Measurements from ENCODE around the gene BAIAP2L2.
"Not testable (repeated sequence)": the region's sequence is repeated elsewhere in the genome, so short reads cannot be mapped to it uniquely, and the experiment has no call there.

Gene BAIAP2L2

DNA sequence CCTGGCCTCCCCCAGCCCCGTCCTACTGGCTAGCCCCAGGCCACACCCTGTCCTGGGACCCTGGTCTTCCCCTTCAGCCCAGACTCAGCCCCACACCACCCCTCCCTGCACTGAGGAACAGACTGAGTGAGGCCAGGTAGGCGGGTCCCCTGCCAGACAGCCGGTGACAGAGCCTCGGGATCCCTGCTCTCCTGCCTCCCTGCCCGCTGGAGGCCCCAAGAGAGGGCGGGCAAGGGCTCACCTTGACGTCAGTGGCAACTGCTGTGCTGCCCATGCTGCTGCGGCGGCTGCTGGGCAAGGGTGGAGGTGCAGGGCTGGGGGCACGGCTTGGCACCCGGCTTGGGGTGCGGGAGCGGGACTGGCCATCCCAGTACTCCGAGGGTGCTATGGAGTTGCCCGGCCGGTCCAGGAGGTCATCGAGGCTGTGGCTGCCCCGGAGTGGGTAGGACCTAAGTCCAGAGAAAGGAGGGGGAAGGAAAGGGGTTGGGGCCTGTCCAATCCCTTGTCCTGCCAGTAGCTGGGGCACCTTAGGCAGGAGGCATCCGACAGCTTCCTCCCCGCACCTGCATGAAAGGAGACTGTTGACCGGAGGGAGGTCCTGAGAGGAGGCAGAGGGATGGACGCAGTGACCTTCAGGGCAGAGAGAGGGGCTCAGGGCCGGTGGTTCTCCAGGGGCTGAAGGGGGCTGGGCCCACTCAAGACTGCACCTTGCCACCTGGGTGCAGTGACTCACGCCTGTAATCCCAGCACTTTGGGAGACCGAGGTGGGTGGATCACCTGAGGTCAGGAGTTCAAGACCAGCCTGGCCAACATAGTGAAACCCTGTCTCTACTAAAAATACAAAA, 24.3 kb downstream of the BAIAP2L2 start:
- in situ Hi-C loops (cut with MboI; ENCODE audit: low sequenced_read_pairs): no loop called here
- no peak for DNase-seq (ENCODE audit: low spot score in 2 of 2)
- Histone ChIP-seq H3K9me3 (no peaks in the 10 kb centered on the region), H3K27me3 (ENCODE audit: low read depth) (no peaks in the 10 kb centered on the region), H3K36me3 (replicated peaks) (no peaks in the 10 kb centered on the region), H3K4me3 (no peak overlapping the region), H3K4me1 (peaks cover 10% of the 10 kb centered on the region)

DNA sequence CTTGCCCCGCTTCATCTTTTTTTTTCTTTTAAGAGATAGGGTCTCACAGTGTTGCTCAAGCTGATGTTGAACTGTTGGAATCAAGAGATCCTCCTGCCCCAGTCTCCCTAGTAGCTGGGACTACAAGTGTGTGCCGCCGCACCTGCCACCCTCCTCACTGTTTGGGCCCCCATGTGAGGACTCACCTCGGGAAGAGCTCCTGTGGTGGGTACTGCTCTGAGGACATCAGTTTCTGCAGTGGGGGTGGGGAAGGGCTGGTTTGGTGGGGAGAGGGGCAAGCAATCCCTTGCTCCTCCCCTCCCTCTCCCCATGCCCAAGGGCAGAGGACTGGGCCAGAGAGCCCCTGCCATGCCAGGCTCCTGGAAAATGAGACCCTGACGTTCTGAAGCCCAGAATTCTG, 25.0 kb downstream of the BAIAP2L2 start:
- Histone ChIP-seq H3K27me3 (ENCODE audit: low read depth) (no peaks in the 10 kb centered on the region), H3K9me3 (no peaks in the 10 kb centered on the region), H3K36me3 (replicated peaks) (no peaks in the 10 kb centered on the region), H3K4me3 (no peak overlapping the region), H3K4me1 (peaks cover 10% of the 10 kb centered on the region)
- DNase-seq (ENCODE audit: low spot score in 2 of 2): no peak
- in situ Hi-C loops (cut with MboI; ENCODE audit: low sequenced_read_pairs): no loop called here

- Histone ChIP-seq H3K4me1 (peaks cover 10% of the 10 kb centered on the region), H3K36me3 (replicated peaks) (no peaks in the 10 kb centered on the region), H3K27me3 (ENCODE audit: low read depth) (no peaks in the 10 kb centered on the region), H3K9me3 (no peaks in the 10 kb centered on the region), H3K4me3 (no peak overlapping the region)
- DNase-seq (ENCODE audit: low spot score in 2 of 2): no peak
- in situ Hi-C loops (cut with MboI; ENCODE audit: low sequenced_read_pairs): no loop called here
These were observed 25.4 kb downstream of the BAIAP2L2 start for GRCh38 chr22:38085056-38085455.

GRCh38 chr22:38083931-38084631, 26.4 kb downstream of the BAIAP2L2 start, which contains the start of gene SLC16A8:
TSS of gene SLC16A8 (minus strand) at chr22:38084184. CDS start at chr22:38082873, 1,311 bp downstream.
- Histone ChIP-seq H3K4me1 (peaks cover 10% of the 10 kb centered on the region), H3K4me3 (no peak within 1 kb of the TSS)
- DNase-seq (ENCODE audit: low spot score in 2 of 2): peak; percentile 12 to 76

DNA sequence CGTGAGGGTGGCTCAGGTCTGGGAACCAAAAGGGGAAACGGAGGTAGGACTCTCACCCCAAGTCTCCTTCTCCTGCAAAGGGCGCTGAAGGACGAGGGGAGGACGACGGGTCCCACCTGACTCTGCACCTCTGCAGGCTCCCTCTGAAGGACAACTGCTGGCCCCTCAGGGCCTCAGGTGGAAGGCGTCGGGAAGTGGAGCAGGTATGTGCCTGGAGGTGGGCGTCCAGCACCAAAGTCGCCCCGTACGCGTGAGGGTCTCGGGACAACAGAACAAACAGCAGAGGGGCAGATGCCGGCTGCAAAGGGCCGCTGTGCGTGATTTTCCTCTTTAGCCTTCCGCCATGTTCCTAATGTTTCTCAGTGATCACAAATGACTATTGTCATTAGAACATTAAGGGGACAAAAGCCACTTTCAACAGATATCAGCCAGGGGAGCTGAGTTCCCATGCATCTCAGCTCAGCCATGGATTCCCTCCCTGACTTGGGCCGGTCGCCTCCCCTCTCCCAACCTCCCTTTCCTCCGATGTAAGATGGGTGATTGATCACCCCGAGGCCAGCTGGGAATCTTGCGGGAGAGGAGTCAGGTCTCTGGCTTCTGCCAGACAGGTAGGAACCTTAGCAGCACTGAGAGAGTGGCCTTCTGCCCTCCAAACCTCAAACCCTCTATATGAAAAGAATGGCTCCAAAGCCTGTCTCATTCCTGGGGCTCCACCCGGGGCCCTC, 27.3 kb downstream of the BAIAP2L2 start:
- in situ Hi-C loops (cut with MboI; ENCODE audit: low sequenced_read_pairs): no loop called here
- no peaks in the 10 kb centered on the region for H3K27me3 ChIP-seq (ENCODE audit: low read depth)
- H3K4me3 ChIP-seq: no peak overlapping the region
- DNase-seq (ENCODE audit: low spot score in 2 of 2): no peak
- no peaks in the 10 kb centered on the region for H3K36me3 ChIP-seq (replicated peaks)
- peaks cover 10% of the 10 kb centered on the region for H3K4me1 ChIP-seq
- H3K9me3 ChIP-seq: no peaks in the 10 kb centered on the region

More at GRCh38 chr22:38083931-38084631, 26.4 kb downstream of the BAIAP2L2 start, which contains the start of gene SLC16A8:
- Histone ChIP-seq H3K9me3 (no peaks in the 10 kb centered on the region), H3K36me3 (replicated peaks) (no peaks in the 10 kb centered on the region), H3K27me3 (ENCODE audit: low read depth) (no peaks in the 10 kb centered on the region)
- in situ Hi-C loops (cut with MboI; ENCODE audit: low sequenced_read_pairs): no loop called here

DNA sequence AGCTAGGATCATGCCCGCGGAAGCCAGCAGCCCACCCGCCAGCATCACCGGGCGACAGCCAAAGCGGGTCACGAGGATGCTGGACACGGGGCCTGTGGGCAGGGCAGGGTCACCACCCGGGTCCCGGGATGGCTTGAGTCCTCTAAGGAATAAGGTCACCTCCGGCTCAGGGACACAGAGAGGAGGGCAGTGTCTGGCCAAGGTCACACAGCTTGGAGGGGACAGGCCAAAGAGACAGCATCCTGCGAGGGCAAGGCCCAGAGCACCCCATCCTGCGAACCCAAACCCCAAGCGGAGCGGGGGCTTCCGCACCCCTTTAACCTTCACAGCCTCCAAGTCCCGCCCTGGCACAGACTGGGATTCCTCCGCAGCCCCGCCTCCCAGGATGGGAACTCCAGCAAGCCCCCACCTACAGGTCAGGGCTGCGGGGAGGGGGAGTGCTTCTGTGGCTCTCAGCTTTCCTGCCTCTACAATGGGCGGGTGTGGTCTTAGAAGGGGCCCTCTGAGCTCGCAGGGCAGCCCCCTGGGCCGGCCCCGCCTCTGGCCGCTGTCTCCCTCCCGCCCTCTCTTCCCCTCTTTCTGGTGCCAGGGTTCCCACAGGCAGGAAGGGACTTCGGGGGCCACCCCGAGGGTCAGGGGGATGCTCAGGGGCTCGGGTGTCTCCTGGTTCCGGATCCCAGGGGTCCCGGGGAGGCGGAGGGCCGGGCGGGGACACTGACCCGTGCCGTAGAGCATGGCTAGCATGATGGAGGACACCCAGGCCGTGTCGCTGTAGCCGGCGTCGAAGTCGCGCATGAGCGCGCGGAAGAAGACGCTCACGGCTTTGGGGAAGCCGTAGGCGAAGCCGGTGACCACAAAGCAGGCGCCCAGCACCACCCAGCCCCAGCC, 28.3 kb downstream of the BAIAP2L2 start:
- DNase-seq (ENCODE audit: low spot score in 2 of 2): no peak
- no peak overlapping the region for H3K4me3 ChIP-seq
- in situ Hi-C loops (cut with MboI; ENCODE audit: low sequenced_read_pairs): no loop called here
- no peaks in the 10 kb centered on the region for H3K27me3 ChIP-seq (ENCODE audit: low read depth)
- H3K4me1 ChIP-seq: peaks cover 10% of the 10 kb centered on the region
- H3K9me3 ChIP-seq: no peaks in the 10 kb centered on the region
- no peaks in the 10 kb centered on the region for H3K36me3 ChIP-seq (replicated peaks)

DNA sequence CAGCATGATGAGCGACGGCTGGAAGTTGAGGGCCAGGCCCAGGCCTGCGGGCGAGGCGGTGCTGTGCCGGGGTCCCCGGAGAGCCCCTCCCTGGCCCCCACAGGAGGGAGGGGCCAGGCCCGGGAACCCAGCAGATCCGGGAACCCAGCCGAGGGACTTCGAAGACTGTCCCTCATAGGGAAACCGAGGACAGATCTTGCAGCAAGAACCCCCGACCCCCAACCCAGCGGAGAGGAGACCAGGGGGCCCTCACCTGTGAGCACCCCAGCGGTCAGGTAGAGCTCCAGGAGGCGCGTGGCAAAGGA, 28.9 kb downstream of the BAIAP2L2 start:
- no peak for DNase-seq (ENCODE audit: low spot score in 2 of 2)
- H3K4me3 ChIP-seq: no peak overlapping the region
- no peaks in the 10 kb centered on the region for H3K27me3 ChIP-seq (ENCODE audit: low read depth)
- in situ Hi-C loops (cut with MboI; ENCODE audit: low sequenced_read_pairs): no loop called here
- H3K9me3 ChIP-seq: no peaks in the 10 kb centered on the region
- peaks cover 10% of the 10 kb centered on the region for H3K4me1 ChIP-seq
- no peaks in the 10 kb centered on the region for H3K36me3 ChIP-seq (replicated peaks)

DNA sequence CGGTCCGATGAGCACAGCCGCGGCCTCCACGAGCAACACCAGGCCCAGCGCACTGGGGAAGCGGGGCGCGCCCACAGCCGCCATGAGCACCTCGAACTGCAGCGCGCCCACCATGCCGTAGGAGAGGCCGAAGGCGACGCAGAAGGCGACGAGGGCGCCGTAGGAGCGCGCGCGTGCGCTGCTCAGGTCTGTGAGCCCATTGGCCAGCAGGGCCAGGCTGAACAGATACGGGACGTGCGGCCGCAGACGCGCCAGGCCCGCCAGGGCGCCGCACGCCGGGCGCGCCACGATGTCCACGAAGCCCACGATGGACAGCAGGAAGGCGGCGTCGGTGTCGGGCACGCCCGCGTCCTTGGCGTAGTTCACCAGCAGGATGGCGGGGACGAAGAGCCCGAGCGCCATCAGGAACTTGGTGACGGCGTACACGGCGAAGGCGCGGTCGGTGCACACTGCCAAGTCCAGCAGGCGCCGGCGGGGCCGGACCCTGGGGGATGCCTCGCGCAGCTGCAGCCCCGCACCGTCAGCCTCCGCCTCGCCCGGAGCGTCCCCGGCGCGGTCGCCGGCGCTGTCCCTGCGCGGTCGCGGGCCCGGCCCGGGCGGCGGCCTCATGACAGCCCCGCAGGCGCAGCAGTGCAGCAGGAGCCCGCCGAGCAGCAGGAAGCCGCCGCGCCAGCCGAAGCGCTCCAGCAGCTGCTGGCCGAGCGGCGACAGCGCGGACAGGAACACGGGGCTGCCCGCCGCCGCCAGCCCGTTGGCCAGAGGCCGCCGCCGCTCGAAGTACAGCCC, 29.4 kb downstream of the BAIAP2L2 start:
- H3K27me3 ChIP-seq (ENCODE audit: low read depth): no peaks in the 10 kb centered on the region
- no peak for DNase-seq (ENCODE audit: low spot score in 2 of 2)
- no peaks in the 10 kb centered on the region for H3K36me3 ChIP-seq (replicated peaks)
- H3K4me3 ChIP-seq: no peak overlapping the region
- H3K9me3 ChIP-seq: no peaks in the 10 kb centered on the region
- in situ Hi-C loops (cut with MboI; ENCODE audit: low sequenced_read_pairs): no loop called here
- peaks cover 10% of the 10 kb centered on the region for H3K4me1 ChIP-seq

DNA sequence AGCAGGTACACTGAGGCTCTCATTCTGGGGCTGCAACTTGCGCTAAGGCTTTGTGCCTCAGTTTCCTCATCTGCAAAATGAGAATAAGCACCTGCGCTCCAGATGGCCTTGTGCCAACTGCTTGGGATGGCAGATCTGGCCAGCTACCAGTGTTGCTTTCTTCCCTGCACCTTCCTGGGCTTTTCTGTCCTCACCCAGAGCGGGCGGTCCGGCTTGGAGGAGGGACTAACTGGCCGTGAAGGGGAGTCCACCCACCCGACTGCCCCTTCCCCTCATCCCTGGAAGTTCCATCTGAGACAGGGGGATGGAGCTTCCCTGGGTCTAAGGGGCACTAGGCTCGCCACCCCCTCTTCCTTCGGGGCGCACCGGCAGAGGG, 30.0 kb downstream of the BAIAP2L2 start:
- Histone ChIP-seq H3K4me3 (no peak overlapping the region), H3K36me3 (replicated peaks) (no peaks in the 10 kb centered on the region), H3K27me3 (ENCODE audit: low read depth) (no peaks in the 10 kb centered on the region), H3K4me1 (peaks cover 10% of the 10 kb centered on the region), H3K9me3 (no peaks in the 10 kb centered on the region)
- no peak for DNase-seq (ENCODE audit: low spot score in 2 of 2)
- in situ Hi-C loops (cut with MboI; ENCODE audit: low sequenced_read_pairs): no loop called here

DNA sequence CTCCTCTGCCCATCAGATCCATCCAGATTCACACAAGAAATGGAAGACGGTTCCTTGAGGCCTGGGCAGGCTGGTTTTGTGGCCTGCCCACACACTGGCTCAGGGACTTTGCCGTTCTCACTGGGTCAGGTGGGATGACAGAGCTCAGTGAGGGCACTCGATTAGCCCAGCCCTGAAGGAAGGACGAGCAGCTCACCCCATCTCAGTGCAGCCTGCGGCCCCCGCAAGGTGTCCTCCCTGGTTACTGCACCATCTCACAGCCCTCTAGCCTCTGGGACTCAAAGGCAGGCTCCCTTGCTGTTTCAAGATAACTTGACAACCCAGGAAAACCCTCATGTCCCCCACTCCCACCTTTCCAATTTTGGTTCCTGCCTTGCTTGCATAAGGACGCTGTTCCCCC, 30.7 kb downstream of the BAIAP2L2 start:
- Histone ChIP-seq H3K4me1 (peaks cover 10% of the 10 kb centered on the region), H3K9me3 (no peaks in the 10 kb centered on the region), H3K36me3 (replicated peaks) (0 out of 2 replicates have a peak, but pooled peaks cover 2% of the 10 kb centered on the region), H3K27me3 (ENCODE audit: low read depth) (no peaks in the 10 kb centered on the region), H3K4me3 (no peak overlapping the region)
- in situ Hi-C loops (cut with MboI; ENCODE audit: low sequenced_read_pairs): no loop called here
- no peak for DNase-seq (ENCODE audit: low spot score in 2 of 2)

GRCh38 chr22:38079208-38079607, 31.3 kb downstream of the BAIAP2L2 start:
- H3K9me3 ChIP-seq; H3K36me3 ChIP-seq (replicated peaks); H3K4me3 ChIP-seq; H3K27me3 ChIP-seq (ENCODE audit: low read depth); in situ Hi-C loops (cut with MboI; ENCODE audit: low sequenced_read_pairs); DNase-seq (ENCODE audit: low spot score in 2 of 2); H3K4me1 ChIP-seq: not testable (repeated sequence)

- Histone ChIP-seq H3K4me1 (no peaks in the 10 kb centered on the region), H3K4me3 (no peak overlapping the region), H3K9me3 (no peaks in the 10 kb centered on the region), H3K36me3 (replicated peaks) (peaks cover 3% of the 10 kb centered on the region; the same call in 1 of the 2 replicates), H3K27me3 (ENCODE audit: low read depth) (no peaks in the 10 kb centered on the region)
- in situ Hi-C loops (cut with MboI; ENCODE audit: low sequenced_read_pairs): no loop called here
- DNase-seq (ENCODE audit: low spot score in 2 of 2): no peak
These were observed 32.2 kb downstream of the BAIAP2L2 start for GRCh38 chr22:38078046-38078840.

Measured in HAP-1 (cell line).